MM.1S (cell line): ENCODE results near the gene DLX1.

ENCODE experiments used
- DNase-seq: peaks from one replicate; pipeline ENCODE4 v3.0.0-alpha.2; 2015
- H2AFZ ChIP-seq: fragments of 300-600 bp; sonication (generic); 2 replicates; pipeline ENCODE4 v1.6.0; 2016; ENCODE audit warnings: antibody characterized with exemption, low read length
- H3F3A ChIP-seq: fragments of 300-600 bp; sonication (generic); 2 replicates; pipeline ENCODE4 v1.6.1; 2016; ENCODE audit warnings: mild to moderate bottlenecking, antibody characterized with exemption, low read length, moderate library complexity, mixed read lengths; ENCODE audit not compliant: insufficient read depth
- H3K27ac ChIP-seq: fragments of 300-600 bp; sonication (generic); 2 replicates; pipeline ENCODE4 v1.5.1; 2016; ENCODE audit warnings: mild to moderate bottlenecking, low read length
- H3K27me3 ChIP-seq: fragments of 300-600 bp; sonication (generic); replicated peaks from 2 replicates; pipeline ENCODE4 v1.6.0; 2016; ENCODE audit warnings: low read length; ENCODE audit not compliant: insufficient read depth
- H3K36me3 ChIP-seq: fragments of 300-600 bp; sonication (generic); replicated peaks from 2 replicates; pipeline ENCODE4 v1.6.1; 2016; ENCODE audit warnings: mild to moderate bottlenecking, low read length, mixed read lengths; ENCODE audit not compliant: insufficient read depth
- H3K4me1 ChIP-seq: fragments of 300-600 bp; sonication (generic); 2 replicates; pipeline ENCODE4 v1.6.1; 2016; ENCODE audit warnings: low read length, mixed read lengths
- H3K4me2 ChIP-seq: fragments of 300-600 bp; sonication (generic); 2 replicates; pipeline ENCODE4 v1.6.0; 2016; ENCODE audit warnings: low read depth, low read length
- H3K4me3 ChIP-seq: fragments of 300-600 bp; sonication (generic); 2 replicates; pipeline ENCODE4 v1.5.1; 2016; ENCODE audit warnings: low read length, mixed read lengths
- H3K79me2 ChIP-seq: fragments of 300-600 bp; sonication (generic); 2 replicates; pipeline ENCODE4 v1.6.1; 2016; ENCODE audit warnings: mixed run types, low read length, mixed read lengths
- H3K9ac ChIP-seq: fragments of 300-600 bp; sonication (generic); 2 replicates; pipeline ENCODE4 v1.6.1; 2016; ENCODE audit warnings: low read length, mixed read lengths
- H3K9me2 ChIP-seq: fragments of 300-600 bp; sonication (generic); replicated peaks from 2 replicates; pipeline ENCODE4 v1.6.1; 2016; ENCODE audit warnings: mild to moderate bottlenecking, low read length, mixed read lengths; ENCODE audit not compliant: insufficient read depth
- H3K9me3 ChIP-seq: fragments of 300-600 bp; sonication (generic); replicated peaks from 2 replicates; pipeline ENCODE4 v1.6.1; 2016; ENCODE audit warnings: mild to moderate bottlenecking, low read length, mixed read lengths; ENCODE audit not compliant: insufficient read depth
- H4K20me1 ChIP-seq: fragments of 300-600 bp; sonication (generic); 2 replicates; pipeline ENCODE4 v1.6.1; 2016; ENCODE audit warnings: mild to moderate bottlenecking, low read length, moderate library complexity, mixed read lengths; ENCODE audit not compliant: insufficient read depth
- EZH2 ChIP-seq: fragments of 300-600 bp; sonication (generic); optimal IDR thresholded peaks from 2 replicates; pipeline ENCODE3; 2017; ENCODE audit warnings: low read depth, mild to moderate bottlenecking, antibody characterized with exemption, low read length, mixed read lengths
- EZH2phosphoT487 ChIP-seq: fragments of 300-600 bp; sonication (generic); IDR thresholded peaks from 2 replicates; pipeline ENCODE4 v1.6.1; 2018; ENCODE audit warnings: antibody characterized with exemption, low read length
- TF ChIP-seq, protein P1 (sequence below): fragments of 300-600 bp; sonication (generic); IDR thresholded peaks from 2 replicates; pipeline ENCODE4 v1.5.1; 2016; ENCODE audit warnings: antibody characterized with exemption, low read length, mixed read lengths

Gene DLX1

DNA sequence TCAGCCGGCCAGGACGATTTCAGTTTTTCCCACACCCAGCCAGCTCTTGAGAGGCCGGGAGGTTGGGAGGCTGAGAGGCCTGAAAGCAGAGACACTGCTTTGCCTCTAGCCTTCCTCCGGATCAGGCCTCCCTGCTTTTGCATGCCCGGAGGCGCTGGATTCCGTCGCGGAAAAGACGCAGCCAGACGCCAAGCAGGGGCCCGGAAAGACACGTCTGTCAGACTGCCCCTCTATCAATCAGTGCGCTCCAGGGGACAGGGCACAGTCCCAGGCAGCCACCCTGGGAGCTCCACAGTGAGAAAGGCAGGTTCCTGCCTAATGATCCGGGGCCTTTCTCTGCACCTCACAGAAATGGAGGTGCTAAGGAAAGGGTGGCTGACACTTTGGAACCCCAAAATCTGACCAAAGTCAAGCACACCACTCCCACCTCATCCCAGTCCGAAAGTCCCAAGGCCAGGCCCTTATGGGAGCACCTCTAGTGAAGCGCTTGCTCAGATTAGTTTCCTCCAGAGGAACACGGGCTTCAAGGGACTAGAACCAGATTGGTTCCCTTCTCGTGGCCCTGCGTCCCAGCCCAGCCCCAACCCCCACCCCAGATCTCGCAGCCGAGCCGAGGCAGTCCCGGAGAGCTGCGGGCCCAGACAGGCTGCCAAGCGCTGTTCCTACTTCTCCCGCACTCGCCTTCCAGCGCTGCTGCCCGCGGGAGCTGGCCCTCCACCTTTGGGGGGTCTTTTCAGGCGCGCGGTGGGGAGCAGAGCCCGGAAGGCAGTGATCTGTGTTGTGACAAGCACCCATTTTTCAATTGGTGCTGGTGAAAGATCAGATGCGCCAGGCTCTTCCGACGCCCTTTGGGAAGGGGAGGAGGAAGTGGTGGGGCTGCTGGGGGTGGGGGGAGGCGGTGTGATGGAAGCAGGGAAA, 5.0 kb downstream of the DLX1 start:
- Histone ChIP-seq H2AFZ (no peak overlapping the region), H3K9me2 (no peaks in the 10 kb centered on the region), H3K4me3 (no peak overlapping the region), H3K9me3 (no peaks in the 10 kb centered on the region), H3K27me3 (peaks cover 93% of the 10 kb centered on the region), H3K27ac (no peak overlapping the region), H3K4me2 (no peak overlapping the region), H3K9ac (no peak overlapping the region), H3K4me1 (0 out of 2 replicates have a peak, but pooled peaks cover 6% of the 10 kb centered on the region), H3F3A (no peaks in the 10 kb centered on the region), H3K79me2 (no peaks in the 10 kb centered on the region), H3K36me3 (no peaks in the 10 kb centered on the region), H4K20me1 (no peaks in the 10 kb centered on the region)
- TF ChIP-seq, protein P1, sequence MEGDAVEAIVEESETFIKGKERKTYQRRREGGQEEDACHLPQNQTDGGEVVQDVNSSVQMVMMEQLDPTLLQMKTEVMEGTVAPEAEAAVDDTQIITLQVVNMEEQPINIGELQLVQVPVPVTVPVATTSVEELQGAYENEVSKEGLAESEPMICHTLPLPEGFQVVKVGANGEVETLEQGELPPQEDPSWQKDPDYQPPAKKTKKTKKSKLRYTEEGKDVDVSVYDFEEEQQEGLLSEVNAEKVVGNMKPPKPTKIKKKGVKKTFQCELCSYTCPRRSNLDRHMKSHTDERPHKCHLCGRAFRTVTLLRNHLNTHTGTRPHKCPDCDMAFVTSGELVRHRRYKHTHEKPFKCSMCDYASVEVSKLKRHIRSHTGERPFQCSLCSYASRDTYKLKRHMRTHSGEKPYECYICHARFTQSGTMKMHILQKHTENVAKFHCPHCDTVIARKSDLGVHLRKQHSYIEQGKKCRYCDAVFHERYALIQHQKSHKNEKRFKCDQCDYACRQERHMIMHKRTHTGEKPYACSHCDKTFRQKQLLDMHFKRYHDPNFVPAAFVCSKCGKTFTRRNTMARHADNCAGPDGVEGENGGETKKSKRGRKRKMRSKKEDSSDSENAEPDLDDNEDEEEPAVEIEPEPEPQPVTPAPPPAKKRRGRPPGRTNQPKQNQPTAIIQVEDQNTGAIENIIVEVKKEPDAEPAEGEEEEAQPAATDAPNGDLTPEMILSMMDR: no peak
- DNase-seq: no peak

DNA sequence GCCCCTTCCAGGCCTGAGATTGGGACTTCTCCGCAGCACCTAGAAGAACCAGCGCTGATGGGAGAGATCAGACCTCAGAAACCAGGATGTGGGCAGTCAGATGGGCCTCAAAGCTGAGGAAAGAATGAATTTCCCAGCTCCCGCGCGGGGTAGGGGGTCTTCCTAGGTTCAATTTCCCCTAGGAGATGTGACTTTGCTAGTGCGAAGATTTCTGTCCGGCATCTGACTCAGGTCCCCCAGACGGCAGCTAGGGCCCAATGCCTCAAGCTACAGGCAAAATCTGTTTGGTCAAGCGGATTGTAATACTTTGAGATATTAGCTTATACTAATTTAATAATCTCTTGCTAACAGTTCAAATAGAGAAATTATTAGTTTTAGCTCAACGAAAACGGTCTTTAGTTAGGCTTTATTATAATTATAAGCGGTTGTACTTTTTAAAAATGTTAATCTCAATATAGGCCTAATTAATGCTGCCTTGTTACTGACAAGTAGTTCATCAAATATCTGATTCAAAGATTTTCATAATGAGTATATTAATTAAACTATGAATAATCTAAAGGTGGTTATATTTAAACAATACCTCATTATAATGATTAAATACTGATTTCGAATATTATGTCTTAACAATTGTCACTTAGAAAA, 5.8 kb downstream of the DLX1 start:
- no peak overlapping the region for H3K4me2 ChIP-seq
- peaks cover 93% of the 10 kb centered on the region for H3K27me3 ChIP-seq
- no peaks in the 10 kb centered on the region for H3K9me2 ChIP-seq
- TF ChIP-seq, protein P1: no peak
- TF ChIP-seq EZH2phosphoT487 (no peak), EZH2 (no peak)
- no peaks in the 10 kb centered on the region for H3K4me1 ChIP-seq
- H3F3A ChIP-seq: no peaks in the 10 kb centered on the region
- H4K20me1 ChIP-seq: no peaks in the 10 kb centered on the region
- H3K4me3 ChIP-seq: no peak overlapping the region
- H3K36me3 ChIP-seq: no peaks in the 10 kb centered on the region
- no peaks in the 10 kb centered on the region for H3K79me2 ChIP-seq
- H3K9me3 ChIP-seq: no peaks in the 10 kb centered on the region
- DNase-seq: no peak
- H3K27ac ChIP-seq: no peak overlapping the region
- no peak overlapping the region for H3K9ac ChIP-seq
- no peak overlapping the region for H2AFZ ChIP-seq

DNA sequence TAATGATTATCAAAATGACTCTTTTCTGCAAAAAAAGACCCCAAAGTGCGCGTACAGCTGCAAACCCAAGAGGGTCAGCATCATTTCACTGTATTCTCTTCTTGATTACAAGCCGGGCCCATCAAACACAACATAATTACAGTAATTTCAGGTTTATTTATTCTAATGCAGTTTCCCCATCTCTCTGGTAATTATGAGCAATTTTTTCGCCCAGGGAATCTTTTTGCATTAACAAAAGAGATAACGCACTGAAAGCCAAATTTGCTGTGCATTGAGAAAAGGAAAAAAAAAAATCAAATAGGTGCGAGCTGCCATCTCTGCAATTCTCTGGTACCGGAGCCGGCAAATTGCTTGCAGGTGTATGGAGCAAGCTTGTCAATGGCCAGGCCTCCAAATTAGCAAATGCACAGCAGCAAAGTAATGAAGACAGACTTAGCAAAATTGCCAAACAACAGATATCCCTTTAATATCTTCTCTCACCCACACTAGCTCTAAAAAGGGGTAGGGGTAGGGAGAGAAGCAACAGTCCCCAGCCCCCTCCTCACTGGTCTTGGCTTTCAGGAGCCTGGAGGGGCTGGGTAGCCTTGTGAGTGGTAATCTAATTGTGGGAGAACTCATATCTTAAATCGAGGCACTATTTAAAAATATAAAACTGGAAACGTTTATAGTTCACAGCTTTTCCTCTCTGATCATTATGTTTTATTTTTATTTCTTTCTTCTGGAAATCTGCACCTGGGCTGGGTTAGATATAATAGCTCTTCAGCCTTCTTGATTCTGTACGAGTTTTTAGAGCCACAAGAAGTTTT, 6.7 kb downstream of the DLX1 start:
- no peak for DNase-seq
- H3K79me2 ChIP-seq: no peaks in the 10 kb centered on the region
- H3K4me1 ChIP-seq: no peaks in the 10 kb centered on the region
- H3K27ac ChIP-seq: no peak overlapping the region
- no peaks in the 10 kb centered on the region for H3F3A ChIP-seq
- TF ChIP-seq, protein P1: no peak
- no peak for TF ChIP-seq EZH2
- no peaks in the 10 kb centered on the region for H3K9me3 ChIP-seq
- H4K20me1 ChIP-seq: no peaks in the 10 kb centered on the region
- H3K4me2 ChIP-seq: no peak overlapping the region
- no peaks in the 10 kb centered on the region for H3K36me3 ChIP-seq
- no peak overlapping the region for H3K9ac ChIP-seq
- H3K27me3 ChIP-seq: peaks cover 93% of the 10 kb centered on the region
- no peak overlapping the region for H3K4me3 ChIP-seq
- H2AFZ ChIP-seq: no peak overlapping the region
- no peaks in the 10 kb centered on the region for H3K9me2 ChIP-seq
